Gastrocnemius medialis (tissue), 4 donors: ENCODE measurements around the gene HOXD9. TPM values are rescaled to one million over a fixed set of nuclear protein-coding genes. Genes with fewer than 3 reads are reported as not detected.

Experiments
- ATAC-seq, 2 donors: fragments of 150-250 bp; one replicate each; pipeline ENCODE4 v1.9.1; 2016
- DNase-seq, 2 donors: peaks; one replicate each; pipeline ENCODE4 v3.0.0-alpha.2; 2019
- H3K27ac ChIP-seq, 4 donors: fragments of 200-600 bp; sonication (generic); 1 replicate in 1 of 4; 2 replicates in 3 of 4; pipeline ENCODE4 v1.5.1; 2016 to 2018; ENCODE audit warnings: mild to moderate bottlenecking in 2 of 4, moderate library complexity in 1 of 4
- H3K27me3 ChIP-seq, 3 donors: fragments of 200-600 bp; sonication (generic) in 2 of 3; 1 replicate in 1 of 3; 2 replicates in 2 of 3; pipeline versions ENCODE4 v1.5.1 to v1.6.0; 2016 to 2019; ENCODE audit warnings: mild to moderate bottlenecking in 1 of 3, moderate library complexity in 1 of 3
- H3K36me3 ChIP-seq, 2 donors: fragments of 200-600 bp; sonication (generic) in 1 of 2; one replicate each; pipeline ENCODE4 v1.5.1; 2017 to 2018
- H3K4me1 ChIP-seq, 2 donors: fragments of 200-600 bp; sonication (generic) in 1 of 2; one replicate each; pipeline ENCODE4 v1.5.1; 2016 to 2017; ENCODE audit warnings: mild to moderate bottlenecking in 2 of 2
- H3K4me3 ChIP-seq, 4 donors: fragments of 200-600 bp; sonication (generic) in 3 of 4; 1 replicate in 1 of 4; 2 replicates in 3 of 4; pipeline ENCODE4 v1.5.1; 2016 to 2019; ENCODE audit warnings: mild to moderate bottlenecking in 2 of 4
- H3K9me3 ChIP-seq, 3 donors: fragments of 200-600 bp; sonication (generic) in 2 of 3; 1 replicate in 1 of 3; 2 replicates in 2 of 3; pipeline ENCODE4 v1.5.1; 2016 to 2019
- CTCF ChIP-seq, 5 experiments: fragments of 450-650 bp in 3 of 5; fragments of 200-600 bp in 2 of 5; sonication (generic) in 2 of 5; IDR thresholded peaks in 4 of 5; conservative IDR thresholded peaks in 1 of 5; 1 replicate in 4 of 5; 2 replicates in 1 of 5; pipeline ENCODE4 v1.5.1; 2016 to 2019; ENCODE audit warnings: antibody characterized with exemption in 5 of 5, mild to moderate bottlenecking in 3 of 5, moderate library complexity in 3 of 5
- POLR2A ChIP-seq, 2 donors: fragments of 450-650 bp; IDR thresholded peaks; one replicate each; pipeline ENCODE4 v1.6.1; 2017; ENCODE audit warnings: antibody characterized with exemption in 2 of 2, mild to moderate bottlenecking in 2 of 2, moderate library complexity in 2 of 2
- in situ Hi-C, 4 donors: fragments of 200-750 bp; cut with MboI; loops; one replicate each; pipeline versions ENCODE4 v1.15.0 to v1.8.0; 2017; ENCODE audit warnings: low sequenced_read_pairs in 4 of 4
- intact Hi-C: fragments of 100-400 bp; cut with DNase I; formaldehyde crosslinking; loops from one replicate; pipeline ENCODE4 v1.15.1; 2023; ENCODE audit warnings: low total_unique reads
- total RNA-seq, 4 donors: library from RNA; depleted of rRNA; stranded (reverse); fragments of >200 nt; gene quantifications; one replicate each; pipeline versions ENCODE4 v1.1.0 to v1.2.3, GENCODE V29; 2016

HOXD9 gene
- total RNA-seq, 4 donors from 2014 or later, result 0.33 to 1.8 (median 0.78) TPM

GRCh38 chr2:176094349-176094748 is 28.2 kb upstream of the HOXD9 start:
- in situ Hi-C loops, result loop anchor here in 2 of 4 donors (10.0 to 25.0 kb wide), 2 partner anchors 410 to 732 kb away; no protein-coding TSS in a partner anchor
- no peak for ATAC-seq
- H3K27me3 ChIP-seq, result peaks cover 97 to 100% (median 98%) of the 10 kb centered on the region in 3 donors
- DNase-seq, result no peak
- H3K9me3 ChIP-seq, result no peaks in the 10 kb centered on the region
- TF ChIP-seq CTCF (IDR thresholded peaks at IDR 0.05 in 4 of 5, conservative IDR thresholded peaks at IDR 0.05 in 1 of 5) (no peak), POLR2A (IDR thresholded peaks at IDR 0.05) (no peak)
- no peaks in the 10 kb centered on the region for H3K36me3 ChIP-seq
- peaks cover 15 to 16% of the 10 kb centered on the region in 2 donors for H3K4me1 ChIP-seq
- no peak overlapping the region for H3K4me3 ChIP-seq
- H3K27ac ChIP-seq, result no peak overlapping the region
- intact Hi-C loops, result no loop called here

DNA sequence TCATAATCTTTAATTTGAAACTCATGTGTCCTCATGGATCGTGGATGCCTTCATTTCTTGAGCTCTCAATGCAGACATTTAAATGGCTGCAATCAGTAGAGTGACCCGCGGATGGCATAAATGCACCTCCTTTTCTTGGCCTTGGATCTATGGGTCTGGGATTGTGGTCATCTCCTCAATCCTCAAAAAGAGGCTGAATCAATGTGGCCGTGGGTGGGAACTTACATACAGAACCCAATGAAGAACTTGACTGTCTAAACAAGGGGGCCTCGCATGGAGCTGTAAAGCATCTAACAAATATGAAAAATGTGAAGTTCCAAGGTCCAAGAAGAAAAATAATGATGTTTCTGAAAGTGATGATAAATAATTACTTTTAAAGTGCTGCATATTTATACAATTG is 27.1 kb upstream of the HOXD9 start:
- in situ Hi-C loops (loop anchor here in 3 of 4 donors (5.0 to 25.0 kb wide), 4 partner anchors 408 to 733 kb away; no protein-coding TSS in a partner anchor), intact Hi-C loops (loop anchor here (5.0 kb wide), 2 partner anchors 728 to 843 kb away; no protein-coding TSS in a partner anchor)
- Histone ChIP-seq H3K27me3 (peaks cover 98 to 100% (median 98%) of the 10 kb centered on the region in 3 donors), H3K4me1 (peaks cover 16 to 19% of the 10 kb centered on the region in 2 donors), H3K9me3 (no peaks in the 10 kb centered on the region), H3K27ac (no peak overlapping the region), H3K4me3 (no peak overlapping the region), H3K36me3 (no peaks in the 10 kb centered on the region)
- ATAC-seq, result no peak
- no peak for TF ChIP-seq POLR2A (IDR thresholded peaks at IDR 0.05)
- TF ChIP-seq CTCF (IDR thresholded peaks at IDR 0.05 in 4 of 5, conservative IDR thresholded peaks at IDR 0.05 in 1 of 5), result no peak
- DNase-seq, result no peak

DNA sequence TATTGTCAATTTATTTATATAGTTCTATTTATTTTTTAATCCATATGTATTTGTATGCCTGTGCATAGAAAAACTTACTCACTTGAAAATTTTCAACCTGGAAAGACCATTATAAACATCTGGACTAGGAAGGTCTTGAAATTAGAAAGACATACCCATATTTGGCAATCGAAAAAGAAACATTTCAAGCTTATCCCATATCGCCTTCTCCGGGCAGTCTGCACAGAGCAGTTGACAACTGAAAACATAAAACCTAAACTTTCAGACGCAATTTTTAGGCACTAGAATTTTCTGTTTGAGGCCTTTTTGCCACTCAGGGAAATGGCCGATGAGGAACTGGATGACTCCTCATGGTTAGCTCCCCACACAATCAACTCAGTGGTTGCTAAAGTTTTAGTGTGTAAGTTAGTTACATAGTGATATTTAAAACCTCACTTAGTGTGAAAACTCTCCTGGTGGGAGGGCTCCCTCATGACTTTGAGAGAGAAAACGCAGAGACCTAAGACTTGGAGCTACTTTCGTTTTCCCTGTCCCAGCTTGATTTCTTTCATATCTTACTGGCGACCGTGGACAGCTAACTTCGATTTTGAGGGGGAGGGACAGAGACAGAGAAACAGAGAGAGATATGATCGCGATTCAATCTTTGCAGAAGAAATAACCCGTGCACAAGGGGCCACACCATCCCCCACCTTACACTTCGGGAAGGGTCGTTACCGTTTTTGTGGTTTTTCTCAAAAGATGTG is 26.1 kb upstream of the HOXD9 start:
- DNase-seq, result no peak
- Histone ChIP-seq H3K27me3 (peaks cover 98 to 100% (median 98%) of the 10 kb centered on the region in 3 donors), H3K4me3 (peak overlapping the region in 3 of 4 donors; percentile 44 to 62 (median 46)), H3K9me3 (no peaks in the 10 kb centered on the region), H3K36me3 (no peaks in the 10 kb centered on the region), H3K4me1 (peaks cover 16 to 19% of the 10 kb centered on the region in 2 donors), H3K27ac (no peak overlapping the region)
- in situ Hi-C loops, result loop anchor here in 3 of 4 donors (5.0 to 25.0 kb wide), 4 partner anchors 409 to 734 kb away; no protein-coding TSS in a partner anchor
- no peak for ATAC-seq
- intact Hi-C loops, result loop anchor here (5.0 kb wide), 2 partner anchors 729 to 844 kb away; no protein-coding TSS in a partner anchor
- TF ChIP-seq POLR2A (IDR thresholded peaks at IDR 0.05), result no peak
- no peak for TF ChIP-seq CTCF (IDR thresholded peaks at IDR 0.05 in 4 of 5, conservative IDR thresholded peaks at IDR 0.05 in 1 of 5)

DNA sequence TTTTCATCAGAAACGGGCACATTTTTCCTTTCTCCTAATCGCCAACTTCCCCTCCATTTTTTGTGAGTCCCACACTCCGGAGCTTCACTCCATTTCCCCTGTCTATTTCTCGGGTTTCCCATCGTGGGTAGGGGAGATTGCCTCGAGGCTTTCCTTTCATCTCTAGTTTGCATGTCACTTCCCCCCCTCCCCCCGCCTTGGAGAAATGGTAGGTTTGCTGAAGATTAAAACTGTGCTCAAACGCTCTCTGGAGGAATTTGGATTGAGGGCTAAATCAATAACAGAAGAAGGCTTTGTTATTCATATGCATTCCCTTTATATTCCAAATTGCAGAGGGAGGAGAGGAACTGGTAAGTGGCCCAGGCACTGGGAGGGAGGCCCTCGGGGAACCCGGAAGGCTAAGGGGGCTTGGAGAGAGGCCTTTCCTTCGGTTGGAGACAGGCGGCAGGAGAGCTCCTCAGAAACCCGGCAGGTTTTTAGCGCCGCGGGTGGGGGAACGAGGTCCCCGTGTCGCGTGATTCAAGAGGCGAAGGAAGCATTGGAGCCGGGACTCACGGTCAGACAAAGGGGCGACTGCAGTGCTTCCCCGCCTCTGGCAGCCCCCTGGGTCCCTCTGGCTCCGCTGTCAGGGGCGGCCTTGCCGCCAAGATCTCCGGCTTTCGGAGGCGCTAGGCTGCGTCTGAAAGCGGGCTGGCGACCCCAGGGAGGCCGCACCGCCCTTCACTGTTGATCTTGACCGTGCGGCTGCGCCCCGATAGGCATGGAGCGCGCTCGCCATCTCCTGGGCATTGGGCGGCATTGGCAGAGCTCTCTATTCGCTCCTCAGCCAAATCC is 25.3 kb upstream of the HOXD9 start:
- in situ Hi-C loops (loop anchor here in 3 of 4 donors (5.0 to 25.0 kb wide), 4 partner anchors 410 to 735 kb away; no protein-coding TSS in a partner anchor), intact Hi-C loops (loop anchor here (5.0 kb wide), 2 partner anchors 730 to 845 kb away; no protein-coding TSS in a partner anchor)
- Histone ChIP-seq H3K27ac (no peak overlapping the region), H3K4me3 (peak overlapping the region; percentile 36 to 62 (median 45)), H3K4me1 (peaks cover 16 to 19% of the 10 kb centered on the region in 2 donors), H3K27me3 (peaks cover 98 to 100% (median 98%) of the 10 kb centered on the region in 3 donors), H3K9me3 (no peaks in the 10 kb centered on the region), H3K36me3 (no peaks in the 10 kb centered on the region)
- DNase-seq, result peak in 1 of 2 donors; percentile 41
- TF ChIP-seq POLR2A (IDR thresholded peaks at IDR 0.05) (no peak), CTCF (IDR thresholded peaks at IDR 0.05 in 4 of 5, conservative IDR thresholded peaks at IDR 0.05 in 1 of 5) (peak; percentile 64 to 91 (median 86))
- ATAC-seq, result peak; percentile 72 to 79
